GM12864 (cell line): ENCODE results near the gene GPR156.

Experiments
- DNase-seq: peaks from one replicate; pipeline ENCODE4 v3.0.0-alpha.2; 2011; ENCODE audit warnings: low read depth
- H3K4me3 ChIP-seq: 2 replicates; pipeline ENCODE4 v1.5.1; 2011; ENCODE audit warnings: mild to moderate bottlenecking, low read depth, low read length, control low read depth
- CTCF ChIP-seq: IDR thresholded peaks from 2 replicates; pipeline ENCODE4 v1.5.1; 2011; ENCODE audit warnings: low read depth, mild to moderate bottlenecking, moderate library complexity, low read length, control low read depth, inconsistent platforms; ENCODE audit errors: missing control alignments

GPR156 gene

GRCh38 chr3:120198305-120198878 is 86.6 kb downstream of the GPR156 start:
- peak; percentile 32 for TF ChIP-seq CTCF
- DNase-seq, result no peak
- H3K4me3 ChIP-seq, result no peak overlapping the region

GRCh38 chr3:120196812-120197211 is 88.2 kb downstream of the GPR156 start:
- no peak for TF ChIP-seq CTCF
- H3K4me3 ChIP-seq, result no peak overlapping the region
- no peak for DNase-seq

- no peak for TF ChIP-seq CTCF
- no peak overlapping the region for H3K4me3 ChIP-seq
Measured at GRCh38 chr3:120196333-120196732, 88.7 kb downstream of the GPR156 start.

GRCh38 chr3:120193554-120193953 is 91.5 kb downstream of the GPR156 start:
- TF ChIP-seq CTCF, result no peak
- H3K4me3 ChIP-seq, result no peak overlapping the region
- DNase-seq, result no peak

More at GRCh38 chr3:120196333-120196732, 88.7 kb downstream of the GPR156 start:
- no peak for DNase-seq

DNA sequence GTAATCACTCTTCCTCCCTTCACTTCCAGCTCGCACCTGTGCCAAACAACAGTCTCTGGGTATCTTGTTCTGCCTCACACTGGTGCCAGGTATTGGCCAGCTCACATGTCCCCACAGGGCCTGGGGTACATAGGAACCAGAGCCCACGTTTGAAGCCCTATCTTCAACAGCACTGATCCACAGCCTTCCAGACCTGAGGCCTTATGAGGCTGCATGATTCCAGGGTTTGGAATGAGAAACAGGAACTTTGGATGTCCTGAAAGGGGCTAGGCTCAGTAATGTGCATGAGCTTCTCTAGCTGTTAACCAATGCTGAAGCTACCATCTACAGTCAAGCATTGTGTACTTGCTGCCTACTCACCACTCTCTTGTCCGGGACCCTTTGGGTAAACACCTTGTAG is 92.4 kb downstream of the GPR156 start:
- H3K4me3 ChIP-seq, result no peak overlapping the region
- no peak for TF ChIP-seq CTCF
- DNase-seq, result no peak

DNA sequence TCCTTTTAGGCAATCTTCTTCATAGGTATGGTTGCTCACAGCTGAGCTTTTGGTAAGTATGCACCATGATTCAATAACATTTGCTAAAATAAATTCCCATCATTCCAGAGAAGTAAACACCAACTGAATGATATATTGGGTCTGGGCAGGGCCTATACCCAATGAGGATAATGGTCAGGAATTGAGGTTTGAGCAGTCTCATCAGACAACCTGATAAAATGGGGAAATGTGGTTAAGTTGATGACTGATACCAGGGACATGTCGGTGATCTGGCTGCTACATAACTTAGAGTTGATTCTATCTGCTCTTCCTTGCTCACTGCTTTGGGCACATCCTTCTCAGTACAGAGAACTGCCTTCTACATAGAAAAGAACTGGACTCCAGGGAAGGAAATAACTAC is 92.9 kb downstream of the GPR156 start:
- no peak overlapping the region for H3K4me3 ChIP-seq
- TF ChIP-seq CTCF, result no peak
- DNase-seq, result no peak

GRCh38 chr3:120182613-120183511 is 102.2 kb downstream of the GPR156 start:
- no peak for DNase-seq

More at GRCh38 chr3:120182613-120183511, 102.2 kb downstream of the GPR156 start:
- no peak overlapping the region for H3K4me3 ChIP-seq
- peak; percentile 30 for TF ChIP-seq CTCF
